ENCODE data around the gene SH2D7.

SH2D7 gene

GRCh38 chr15:78139578-78139977 is 47.2 kb downstream of the SH2D7 start:
- no peak for DNase-seq (ENCODE audit: low read depth)
- no peak for TF ChIP-seq CTCF (conservative IDR thresholded peaks at IDR 0.05; ENCODE audit: low read depth, low read length)

GRCh38 chr15:78140292-78140691 is 47.9 kb downstream of the SH2D7 start:
- H3K4me3 ChIP-seq (ENCODE audit: low read length), result no peak overlapping the region
- no peak for TF ChIP-seq CTCF (conservative IDR thresholded peaks at IDR 0.05; ENCODE audit: low read depth, low read length)
- DNase-seq (ENCODE audit: low read depth), result no peak

More at GRCh38 chr15:78139578-78139977, 47.2 kb downstream of the SH2D7 start:
- H3K4me3 ChIP-seq (ENCODE audit: low read length), result no peak overlapping the region

- no peak for DNase-seq (ENCODE audit: low read depth)
- no peak for TF ChIP-seq CTCF (conservative IDR thresholded peaks at IDR 0.05; ENCODE audit: low read depth, low read length)
- H3K4me3 ChIP-seq (ENCODE audit: low read length), result no peak overlapping the region
Measured at GRCh38 chr15:78142332-78142731, 50.0 kb downstream of the SH2D7 start.

- DNase-seq (ENCODE audit: low read depth), result no peak
- TF ChIP-seq CTCF (conservative IDR thresholded peaks at IDR 0.05; ENCODE audit: low read depth, low read length), result no peak
- H3K4me3 ChIP-seq (ENCODE audit: low read length), result no peak overlapping the region
Measured at GRCh38 chr15:78146425-78147154, 54.2 kb downstream of the SH2D7 start.

- TF ChIP-seq CTCF (conservative IDR thresholded peaks at IDR 0.05; ENCODE audit: low read depth, low read length), result no peak
- no peak for DNase-seq (ENCODE audit: low read depth)
- no peak overlapping the region for H3K4me3 ChIP-seq (ENCODE audit: low read length)
Measured at GRCh38 chr15:78147566-78147965, 55.2 kb downstream of the SH2D7 start.

GRCh38 chr15:78148392-78149067 is 56.2 kb downstream of the SH2D7 start:
- peak overlapping the region; percentile 80 for H3K4me3 ChIP-seq (ENCODE audit: low read length)
- no peak for TF ChIP-seq CTCF (conservative IDR thresholded peaks at IDR 0.05; ENCODE audit: low read depth, low read length)
- no peak for DNase-seq (ENCODE audit: low read depth)

Measured in retinal pigment epithelial cell (primary cell).